Colon (tissue), 2 donors: ENCODE data around the gene TMEM39B.
"Not testable (repeated sequence)": the region's sequence is repeated elsewhere in the genome, so short reads cannot be mapped to it uniquely, and the experiment has no call there.

ENCODE experiments used
- FAIRE-seq: peaks from 2 replicates; lab custom pipeline; 2012; peaks lifted over from hg19 to GRCh38; lab: Jason Lieb, UNC
- donor health status: control.
- donor health status: control.

TMEM39B gene

DNA sequence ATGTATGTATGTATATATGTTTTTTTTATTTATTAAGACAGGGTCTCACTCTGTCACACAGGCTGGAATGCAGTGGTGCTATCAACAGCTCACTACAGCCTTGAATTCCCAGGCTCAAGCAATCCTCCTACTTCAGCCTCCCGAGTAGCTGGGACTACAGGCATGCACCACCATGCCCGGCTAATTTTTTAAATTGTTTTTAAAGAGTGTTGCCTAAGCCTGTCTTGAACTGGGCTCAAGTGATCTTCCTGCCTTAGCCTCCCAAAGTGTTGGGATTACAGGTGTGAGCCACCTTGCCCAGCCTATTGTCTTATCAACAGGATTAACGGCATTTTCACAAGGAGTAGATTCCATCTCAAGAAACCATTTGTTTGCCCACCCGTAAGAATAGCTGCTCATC lies 40.7 kb downstream of the TMEM39B start:
- FAIRE-seq = not testable (repeated sequence)

- FAIRE-seq = no peak
Observed at GRCh38 chr1:32114420-32114819, 41.7 kb downstream of the TMEM39B start.

DNA sequence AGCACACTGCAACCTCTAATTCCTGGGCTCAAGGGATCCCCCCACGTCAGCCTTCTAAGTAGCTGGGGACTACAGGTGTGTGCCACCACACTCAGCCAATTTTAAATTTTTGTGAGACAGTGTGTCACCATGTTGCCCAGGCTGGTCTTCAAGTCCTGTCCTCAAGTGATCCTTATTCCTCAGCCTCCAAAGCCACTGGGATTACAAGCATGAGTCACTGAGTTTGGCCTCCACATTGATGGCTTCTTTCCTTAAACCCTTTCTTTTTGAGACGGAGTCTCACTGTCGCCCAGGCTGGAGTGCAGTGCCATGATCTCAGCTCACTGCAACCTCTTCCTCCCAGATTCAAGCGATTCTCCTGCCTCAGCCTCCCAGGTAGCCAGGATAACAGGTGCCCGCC lies 42.8 kb downstream of the TMEM39B start:
- FAIRE-seq = no peak

GRCh38 chr1:32116531-32116930 lies 43.8 kb downstream of the TMEM39B start:
- FAIRE-seq = no peak

- no peak for FAIRE-seq
Observed at GRCh38 chr1:32122151-32122550, 49.4 kb downstream of the TMEM39B start.

DNA sequence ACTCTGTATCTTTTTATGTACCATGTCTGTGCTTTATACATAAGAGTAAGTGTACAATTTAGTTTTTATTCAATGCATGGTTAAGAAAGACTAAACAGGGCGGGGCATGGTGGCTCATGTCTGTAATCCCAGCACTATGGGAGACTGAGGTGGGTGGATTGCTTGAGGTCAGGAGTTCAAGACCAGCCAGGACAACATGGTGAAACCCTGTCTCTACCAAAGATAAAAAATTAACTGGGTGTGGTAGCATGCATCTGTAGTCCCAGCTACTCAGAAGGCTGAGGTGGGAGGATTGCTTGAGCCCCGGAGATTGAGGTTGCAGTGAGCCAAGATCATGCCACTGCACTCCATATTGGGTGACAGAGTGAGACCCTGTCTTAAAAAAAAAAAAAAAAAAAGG lies 50.6 kb downstream of the TMEM39B start:
- FAIRE-seq = not testable (repeated sequence)

GRCh38 chr1:32125313-32125712 lies 52.6 kb downstream of the TMEM39B start:
- FAIRE-seq = no peak

- FAIRE-seq = no peak
Observed at GRCh38 chr1:32126770-32127169, 54.0 kb downstream of the TMEM39B start.

- FAIRE-seq = no peak
Observed at GRCh38 chr1:32127409-32128198, 54.9 kb downstream of the TMEM39B start.

- no peak for FAIRE-seq
Observed at GRCh38 chr1:32128479-32128878, 55.7 kb downstream of the TMEM39B start.

DNA sequence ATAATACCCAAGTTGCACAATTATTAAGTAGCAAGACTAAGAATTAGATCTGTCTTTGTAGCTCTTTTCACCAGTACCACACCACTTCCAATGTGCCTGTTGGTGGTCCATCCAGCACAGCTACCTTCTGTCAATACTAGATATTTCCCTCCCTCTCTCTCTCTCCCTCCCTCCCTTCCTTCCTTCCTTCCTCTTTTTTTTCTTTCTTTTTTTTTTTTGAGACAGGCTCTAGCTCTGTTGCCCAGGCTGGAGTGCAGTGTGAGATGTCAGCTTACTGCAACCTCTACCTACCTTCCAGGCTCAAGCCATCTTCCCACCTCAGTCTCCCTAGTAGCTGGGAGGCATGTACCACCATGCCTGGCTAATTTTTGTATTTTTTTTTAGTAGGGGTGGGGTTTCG lies 56.2 kb downstream of the TMEM39B start:
- no peak for FAIRE-seq

- FAIRE-seq = not testable (repeated sequence)
Observed at GRCh38 chr1:32133950-32134280, 61.2 kb downstream of the TMEM39B start.

DNA sequence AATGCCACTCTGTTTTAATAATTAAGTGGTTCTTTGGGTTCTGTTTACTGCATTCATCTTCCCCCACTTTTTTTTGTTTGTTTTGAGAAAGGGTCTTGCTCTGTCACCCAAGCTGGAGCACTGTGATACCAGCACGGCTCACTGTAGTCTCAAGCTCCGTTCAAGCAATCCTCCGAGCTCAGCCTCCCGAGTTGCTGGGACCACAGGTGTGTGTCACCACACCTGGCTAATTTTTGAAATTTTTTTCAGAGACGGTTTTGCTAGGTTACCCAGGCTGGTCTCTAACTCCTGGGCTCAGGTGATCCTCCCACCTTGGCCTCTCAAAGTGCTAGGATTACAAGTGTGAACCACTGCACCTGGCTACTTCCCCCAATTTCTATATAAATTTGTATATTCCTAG lies 64.4 kb downstream of the TMEM39B start:
- no peak for FAIRE-seq

DNA sequence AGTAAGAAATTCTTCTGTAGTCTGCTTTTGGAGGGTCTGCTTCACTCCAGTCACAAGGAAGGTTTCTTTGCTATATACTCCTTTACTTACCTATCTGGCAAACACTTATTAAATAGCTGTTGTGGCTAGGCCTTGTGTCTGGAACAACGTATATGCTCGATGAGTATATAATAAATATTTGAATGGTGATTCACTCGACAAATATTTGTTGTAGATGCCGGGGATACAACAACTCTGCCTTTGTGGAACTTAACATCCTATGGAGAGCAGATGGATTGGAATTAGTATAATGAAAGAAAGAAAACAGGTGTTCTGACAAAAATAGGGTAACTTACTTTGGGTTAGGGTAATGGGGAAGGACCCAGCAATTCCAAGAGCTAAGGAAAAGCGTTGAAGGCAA lies 66.2 kb downstream of the TMEM39B start:
- FAIRE-seq = no peak

- FAIRE-seq = no peak
Observed at GRCh38 chr1:32142446-32143301, 69.9 kb downstream of the TMEM39B start.

- FAIRE-seq = not testable (repeated sequence)
Observed at GRCh38 chr1:32143302-32143695, 70.6 kb downstream of the TMEM39B start.

- no peak for FAIRE-seq
Observed at GRCh38 chr1:32144033-32144432, 71.3 kb downstream of the TMEM39B start.

DNA sequence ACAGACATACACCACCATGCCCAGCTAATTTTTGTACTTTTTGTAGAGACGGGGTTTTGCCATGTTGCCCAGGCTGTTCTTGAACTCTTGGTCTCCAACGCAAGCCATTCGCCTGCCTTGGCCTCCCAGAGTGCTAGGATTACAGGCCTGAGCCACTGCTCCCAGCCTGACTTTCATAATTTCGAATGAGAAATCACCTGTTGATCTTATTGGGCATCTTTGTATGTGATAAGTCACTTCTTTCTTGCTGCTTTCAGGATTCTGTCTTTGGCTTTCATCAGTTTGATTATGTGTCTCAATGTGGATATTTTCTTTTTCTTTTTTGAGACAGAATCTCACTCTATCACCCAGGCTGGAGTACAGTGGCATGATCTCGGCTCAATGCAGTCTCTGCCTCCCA lies 75.1 kb downstream of the TMEM39B start:
- FAIRE-seq = not testable (repeated sequence)

- FAIRE-seq = no peak
Observed at GRCh38 chr1:32150847-32151246, 78.1 kb downstream of the TMEM39B start.

GRCh38 chr1:32151319-32151787 lies 78.6 kb downstream of the TMEM39B start:
- no peak for FAIRE-seq
